Left ventricle myocardium inferior (tissue), 1 donor: ENCODE data around the gene FNDC3B. TPM values are rescaled to one million over a fixed set of nuclear protein-coding genes. Genes with fewer than 3 reads are reported as not detected.
A peak's percentile ranks its signal among the peaks of the same experiment; 100 is the strongest.

Experiments
- DNase-seq: peaks from one replicate; pipeline ENCODE4 v3.0.0-alpha.2; 2020
- H3K27ac ChIP-seq: fragments of 200-600 bp; replicated peaks from 2 replicates; pipeline ENCODE4 v1.8.0; 2021
- H3K27me3 ChIP-seq: fragments of 200-600 bp; 2 replicates; pipeline ENCODE4 v1.8.0; 2021; ENCODE audit warnings: low read depth
- H3K36me3 ChIP-seq: fragments of 200-600 bp; 2 replicates; pipeline ENCODE4 v1.8.0; 2021
- H3K4me1 ChIP-seq: fragments of 200-600 bp; 2 replicates; pipeline ENCODE4 v1.8.0; 2021
- H3K4me3 ChIP-seq: fragments of 200-600 bp; 2 replicates; pipeline ENCODE4 v1.8.0; 2021; ENCODE audit warnings: mild to moderate bottlenecking, moderate library complexity
- H3K9me3 ChIP-seq: fragments of 200-600 bp; replicated peaks from 2 replicates; pipeline ENCODE4 v1.8.0; 2021
- intact Hi-C: fragments of 100-400 bp; cut with micrococcal nuclease; formaldehyde crosslinking; loops from one replicate; pipeline ENCODE4 v1.11.0; 2022
- total RNA-seq: library from RNA; stranded (reverse); fragmentation: NEBNext Ultra II Directional; extraction: Animal tissue kit (Norgen Biotek cat#: 25700); gene quantifications from one replicate; pipeline ENCODE4 v1.2.1, GENCODE V29; 2021
- TF ChIP-seq, protein P1 (sequence below): fragments of 200-600 bp; IDR thresholded peaks from 2 replicates; pipeline ENCODE4 v1.8.0; 2021; ENCODE audit warnings: antibody characterized with exemption, mild to moderate bottlenecking, borderline replicate concordance
- donor health status: DM: no; HTN: yes; CAD: no; lungs with severe emphysema.

The FNDC3B gene
- total RNA-seq, 1 donor from 2014 or later: 75.7 TPM

DNA sequence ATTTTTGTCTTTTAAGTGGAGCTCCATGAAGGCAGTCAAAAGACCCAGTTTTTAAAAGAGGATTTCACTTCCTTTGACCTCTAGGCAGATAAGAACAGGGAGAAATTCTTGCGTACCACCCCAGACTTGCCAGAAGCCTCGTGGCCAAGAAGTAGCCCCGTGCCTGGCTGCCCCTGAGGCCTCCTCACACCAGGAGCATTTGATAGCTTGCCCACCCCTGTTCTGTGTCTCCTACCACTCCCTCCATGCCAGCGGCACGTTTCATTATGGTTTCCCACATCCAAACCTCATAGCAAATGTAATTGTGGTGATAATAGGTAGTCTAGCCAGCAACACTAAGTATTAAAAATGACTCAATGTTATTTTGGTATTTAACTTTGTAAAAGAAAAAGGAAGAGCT is 301.2 kb downstream of the FNDC3B start:
- H3K36me3 ChIP-seq: peaks cover 89% of the 10 kb centered on the region
- intact Hi-C loops: no loop called here
- no peak overlapping the region for H3K4me3 ChIP-seq
- no peak for DNase-seq
- no peaks in the 10 kb centered on the region for H3K9me3 ChIP-seq
- H3K27me3 ChIP-seq: no peaks in the 10 kb centered on the region
- no peak overlapping the region for H3K27ac ChIP-seq
- TF ChIP-seq, protein P1, sequence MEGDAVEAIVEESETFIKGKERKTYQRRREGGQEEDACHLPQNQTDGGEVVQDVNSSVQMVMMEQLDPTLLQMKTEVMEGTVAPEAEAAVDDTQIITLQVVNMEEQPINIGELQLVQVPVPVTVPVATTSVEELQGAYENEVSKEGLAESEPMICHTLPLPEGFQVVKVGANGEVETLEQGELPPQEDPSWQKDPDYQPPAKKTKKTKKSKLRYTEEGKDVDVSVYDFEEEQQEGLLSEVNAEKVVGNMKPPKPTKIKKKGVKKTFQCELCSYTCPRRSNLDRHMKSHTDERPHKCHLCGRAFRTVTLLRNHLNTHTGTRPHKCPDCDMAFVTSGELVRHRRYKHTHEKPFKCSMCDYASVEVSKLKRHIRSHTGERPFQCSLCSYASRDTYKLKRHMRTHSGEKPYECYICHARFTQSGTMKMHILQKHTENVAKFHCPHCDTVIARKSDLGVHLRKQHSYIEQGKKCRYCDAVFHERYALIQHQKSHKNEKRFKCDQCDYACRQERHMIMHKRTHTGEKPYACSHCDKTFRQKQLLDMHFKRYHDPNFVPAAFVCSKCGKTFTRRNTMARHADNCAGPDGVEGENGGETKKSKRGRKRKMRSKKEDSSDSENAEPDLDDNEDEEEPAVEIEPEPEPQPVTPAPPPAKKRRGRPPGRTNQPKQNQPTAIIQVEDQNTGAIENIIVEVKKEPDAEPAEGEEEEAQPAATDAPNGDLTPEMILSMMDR: no peak
- H3K4me1 ChIP-seq: no peaks in the 10 kb centered on the region

DNA sequence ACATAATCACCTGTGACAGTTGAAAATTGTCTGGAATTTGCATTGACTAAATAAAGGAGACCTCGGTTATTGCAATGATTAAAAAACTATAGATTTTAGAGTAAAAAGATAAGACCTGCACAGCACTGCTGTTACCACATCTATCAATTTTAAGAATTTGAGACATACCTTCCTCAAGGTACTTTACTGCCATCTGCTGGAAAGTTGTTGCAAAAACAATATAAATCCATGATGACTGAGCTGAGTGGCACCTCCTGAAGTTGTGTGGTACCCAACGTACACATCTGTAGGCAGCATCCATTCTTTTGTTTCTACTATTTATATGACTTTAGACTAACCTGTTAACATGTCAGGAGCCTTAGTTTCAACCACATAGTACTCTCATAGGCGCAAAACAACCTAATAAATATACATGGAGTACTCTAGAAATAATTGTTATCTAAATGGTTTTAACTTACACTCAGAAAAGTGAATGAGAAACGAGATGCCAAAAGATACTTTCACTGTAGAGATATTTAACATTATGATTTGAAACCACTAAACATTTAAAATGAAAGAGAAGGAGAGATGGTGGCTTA is 302.2 kb downstream of the FNDC3B start:
- TF ChIP-seq, protein P1: peak; percentile 81
- no peak overlapping the region for H3K27ac ChIP-seq
- no peak for DNase-seq
- intact Hi-C loops: no loop called here
- H3K27me3 ChIP-seq: no peaks in the 10 kb centered on the region
- no peak overlapping the region for H3K4me3 ChIP-seq
- H3K36me3 ChIP-seq: peaks cover 93% of the 10 kb centered on the region
- H3K4me1 ChIP-seq: no peaks in the 10 kb centered on the region
- no peaks in the 10 kb centered on the region for H3K9me3 ChIP-seq

DNA sequence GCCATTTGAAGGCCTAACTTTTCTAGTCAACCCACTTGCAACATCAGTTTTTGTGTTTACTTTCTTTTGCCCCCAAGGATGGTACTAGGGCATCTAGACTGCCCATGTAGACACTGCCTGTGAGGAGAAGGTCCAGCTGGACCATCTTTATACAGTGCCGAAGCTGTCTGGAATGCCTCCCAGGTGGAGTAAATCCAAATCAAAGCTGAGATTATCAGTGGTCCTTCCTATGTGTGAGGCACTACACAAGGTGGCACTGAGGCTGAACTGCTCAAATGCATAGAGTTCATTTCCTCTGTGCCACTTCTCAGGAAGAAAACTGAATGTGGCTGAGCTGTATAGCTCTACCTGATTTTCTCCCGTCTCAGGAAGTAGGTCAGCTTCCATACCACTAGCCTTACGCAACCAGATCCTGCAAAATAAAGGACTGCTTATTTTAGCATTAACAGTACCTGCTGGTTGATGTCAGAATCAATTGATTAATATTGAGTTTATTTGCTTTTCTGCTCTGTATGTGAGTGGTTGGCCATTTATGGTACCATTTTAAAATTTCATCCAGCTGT is 302.8 kb downstream of the FNDC3B start:
- no peak for DNase-seq
- Histone ChIP-seq H3K27me3 (no peaks in the 10 kb centered on the region), H3K4me1 (no peaks in the 10 kb centered on the region), H3K4me3 (no peak overlapping the region), H3K9me3 (no peaks in the 10 kb centered on the region), H3K27ac (no peak overlapping the region), H3K36me3 (peaks cover 93% of the 10 kb centered on the region)
- TF ChIP-seq, protein P1: no peak
- intact Hi-C loops: no loop called here

DNA sequence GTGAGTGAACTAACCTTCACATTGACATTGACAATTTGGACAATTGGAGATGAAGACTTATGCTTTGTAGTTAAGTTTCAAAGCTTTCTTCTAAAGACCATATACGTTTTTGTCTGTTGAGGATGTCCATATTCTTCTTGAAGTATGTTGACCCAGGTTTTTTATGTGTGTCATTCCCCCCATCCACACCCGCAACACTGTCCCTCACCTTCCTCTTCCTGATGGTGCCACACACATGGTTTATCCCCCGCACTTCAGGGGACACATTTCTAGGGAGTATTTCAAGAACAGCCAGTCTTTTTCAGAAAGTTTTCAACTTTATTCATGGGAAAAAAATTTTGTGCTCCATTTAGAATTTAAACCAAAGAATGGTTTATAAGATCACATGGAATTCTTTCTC is 303.7 kb downstream of the FNDC3B start:
- DNase-seq: no peak
- Histone ChIP-seq H3K27ac (no peak overlapping the region), H3K36me3 (peaks cover 93% of the 10 kb centered on the region), H3K4me1 (no peaks in the 10 kb centered on the region), H3K9me3 (no peaks in the 10 kb centered on the region), H3K27me3 (no peaks in the 10 kb centered on the region), H3K4me3 (no peak overlapping the region)
- TF ChIP-seq, protein P1: no peak
- intact Hi-C loops: no loop called here

DNA sequence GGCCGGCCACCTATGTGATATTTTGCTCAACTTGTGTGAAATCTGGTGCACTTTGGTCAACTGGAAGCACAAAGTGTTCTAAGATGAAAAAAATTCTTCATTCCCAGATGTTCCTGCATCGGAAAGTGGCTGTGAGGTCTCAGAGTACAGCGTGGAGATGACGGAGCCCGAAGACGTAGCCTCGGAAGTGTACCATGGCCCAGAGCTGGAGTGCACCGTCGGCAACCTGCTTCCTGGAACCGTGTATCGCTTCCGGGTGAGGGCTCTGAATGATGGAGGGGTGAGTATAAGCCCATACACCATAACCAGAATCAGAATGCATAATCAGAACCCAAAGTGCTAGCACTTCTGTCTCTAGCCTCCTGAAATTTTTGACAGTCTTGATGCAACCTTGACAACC is 304.6 kb downstream of the FNDC3B start:
- TF ChIP-seq, protein P1: no peak
- intact Hi-C loops: no loop called here

More for the DNA sequence above, 304.6 kb downstream of the FNDC3B start:
- Histone ChIP-seq H3K36me3 (peaks cover 92% of the 10 kb centered on the region), H3K27ac (no peak overlapping the region), H3K4me1 (no peaks in the 10 kb centered on the region), H3K9me3 (no peaks in the 10 kb centered on the region), H3K4me3 (no peak overlapping the region), H3K27me3 (no peaks in the 10 kb centered on the region)
- DNase-seq: no peak
